Measurements from ENCODE around the gene ZNF423. TPM values are rescaled to one million over a fixed set of nuclear protein-coding genes. Genes with fewer than 3 reads are reported as not detected.

The ZNF423 gene
- total RNA-seq, 2 donors from 2014 or later: 4.7 to 7.3 TPM

DNA sequence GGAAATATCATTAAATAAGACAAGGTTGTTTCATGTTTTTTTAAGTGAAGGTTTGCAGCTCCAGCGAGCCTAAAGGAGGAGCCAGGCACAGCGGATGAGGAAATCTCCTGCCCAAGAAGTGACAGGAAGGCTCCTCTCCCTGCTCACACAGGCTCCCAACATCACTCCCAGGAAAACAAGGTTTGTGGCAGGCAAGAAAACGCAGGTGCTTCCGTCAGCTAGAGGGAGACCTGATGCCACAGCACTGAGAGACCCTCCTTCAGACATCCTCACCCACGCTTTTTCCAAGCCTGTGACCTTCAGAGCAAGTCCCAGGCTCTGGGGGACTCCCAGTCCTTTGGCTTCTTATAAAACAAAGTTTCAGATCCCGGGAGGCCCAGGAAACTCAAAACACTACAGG lies 89.7 kb downstream of the ZNF423 start:
- H3K27ac ChIP-seq: no peak overlapping the region
- no peaks in the 10 kb centered on the region for H3K9me3 ChIP-seq
- no peaks in the 10 kb centered on the region for H3K27me3 ChIP-seq
- TF ChIP-seq, protein P1, sequence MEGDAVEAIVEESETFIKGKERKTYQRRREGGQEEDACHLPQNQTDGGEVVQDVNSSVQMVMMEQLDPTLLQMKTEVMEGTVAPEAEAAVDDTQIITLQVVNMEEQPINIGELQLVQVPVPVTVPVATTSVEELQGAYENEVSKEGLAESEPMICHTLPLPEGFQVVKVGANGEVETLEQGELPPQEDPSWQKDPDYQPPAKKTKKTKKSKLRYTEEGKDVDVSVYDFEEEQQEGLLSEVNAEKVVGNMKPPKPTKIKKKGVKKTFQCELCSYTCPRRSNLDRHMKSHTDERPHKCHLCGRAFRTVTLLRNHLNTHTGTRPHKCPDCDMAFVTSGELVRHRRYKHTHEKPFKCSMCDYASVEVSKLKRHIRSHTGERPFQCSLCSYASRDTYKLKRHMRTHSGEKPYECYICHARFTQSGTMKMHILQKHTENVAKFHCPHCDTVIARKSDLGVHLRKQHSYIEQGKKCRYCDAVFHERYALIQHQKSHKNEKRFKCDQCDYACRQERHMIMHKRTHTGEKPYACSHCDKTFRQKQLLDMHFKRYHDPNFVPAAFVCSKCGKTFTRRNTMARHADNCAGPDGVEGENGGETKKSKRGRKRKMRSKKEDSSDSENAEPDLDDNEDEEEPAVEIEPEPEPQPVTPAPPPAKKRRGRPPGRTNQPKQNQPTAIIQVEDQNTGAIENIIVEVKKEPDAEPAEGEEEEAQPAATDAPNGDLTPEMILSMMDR (IDR thresholded peaks at IDR 0.05): no peak
- H3K9ac ChIP-seq (ENCODE audit: low read depth in 2 of 2, low read length in 2 of 2): no peak overlapping the region
- H3K36me3 ChIP-seq: no peaks in the 10 kb centered on the region
- intact Hi-C loops (cut with DNase I): no loop called here
- DNase-seq: no peak
- H3K4me1 ChIP-seq: no peaks in the 10 kb centered on the region
- H3K4me3 ChIP-seq: no peak overlapping the region

DNA sequence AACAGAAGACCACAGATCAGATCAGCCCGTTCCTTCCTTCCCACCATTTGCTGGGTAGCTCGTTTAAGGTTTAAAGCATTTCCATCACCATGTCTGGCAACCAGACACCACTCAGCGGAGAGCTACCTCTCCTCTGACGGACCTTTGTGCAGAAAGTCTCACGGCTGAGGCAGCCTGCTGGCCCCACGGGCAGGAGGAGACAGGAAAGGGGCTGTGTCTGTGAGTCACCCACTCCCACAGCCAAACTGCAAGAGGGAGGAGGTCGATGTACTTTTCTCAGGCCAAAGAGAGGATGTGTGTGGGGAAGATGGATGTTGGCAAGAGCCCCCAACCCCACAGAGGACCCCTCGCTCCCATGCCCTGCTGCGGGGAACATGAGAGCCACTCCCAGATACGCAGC lies 92.1 kb downstream of the ZNF423 start:
- Histone ChIP-seq H3K9ac (ENCODE audit: low read depth in 2 of 2, low read length in 2 of 2) (no peak overlapping the region), H3K4me1 (no peaks in the 10 kb centered on the region), H3K36me3 (no peaks in the 10 kb centered on the region), H3K27ac (no peak overlapping the region), H3K9me3 (no peaks in the 10 kb centered on the region), H3K27me3 (no peaks in the 10 kb centered on the region), H3K4me3 (no peak overlapping the region)
- intact Hi-C loops (cut with DNase I): no loop called here
- no peak for DNase-seq
- TF ChIP-seq, protein P1 (IDR thresholded peaks at IDR 0.05): no peak

DNA sequence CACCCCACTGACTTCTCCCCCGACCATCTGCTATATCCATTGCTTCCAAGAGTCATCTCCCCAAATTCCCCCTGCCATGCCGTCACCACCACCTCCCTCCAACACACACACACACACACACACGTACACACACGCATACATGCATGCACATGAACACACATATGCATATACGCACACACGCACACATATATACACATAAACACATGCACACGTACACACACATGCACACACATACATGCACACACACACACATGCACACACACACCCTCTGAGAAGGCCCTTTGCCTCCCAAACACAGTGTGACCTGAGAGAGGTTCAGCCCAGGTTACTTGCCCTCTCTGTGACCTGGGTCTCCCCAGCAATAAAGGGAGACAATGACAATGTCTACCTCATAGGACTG lies 95.1 kb downstream of the ZNF423 start:
- Histone ChIP-seq H3K4me3 (no peak overlapping the region), H3K27ac (no peak overlapping the region), H3K9ac (ENCODE audit: low read depth in 2 of 2, low read length in 2 of 2) (no peak overlapping the region), H3K4me1 (no peaks in the 10 kb centered on the region), H3K9me3 (no peaks in the 10 kb centered on the region), H3K36me3 (no peaks in the 10 kb centered on the region), H3K27me3 (no peaks in the 10 kb centered on the region)
- TF ChIP-seq, protein P1 (IDR thresholded peaks at IDR 0.05): no peak
- no peak for DNase-seq
- intact Hi-C loops (cut with DNase I): no loop called here

DNA sequence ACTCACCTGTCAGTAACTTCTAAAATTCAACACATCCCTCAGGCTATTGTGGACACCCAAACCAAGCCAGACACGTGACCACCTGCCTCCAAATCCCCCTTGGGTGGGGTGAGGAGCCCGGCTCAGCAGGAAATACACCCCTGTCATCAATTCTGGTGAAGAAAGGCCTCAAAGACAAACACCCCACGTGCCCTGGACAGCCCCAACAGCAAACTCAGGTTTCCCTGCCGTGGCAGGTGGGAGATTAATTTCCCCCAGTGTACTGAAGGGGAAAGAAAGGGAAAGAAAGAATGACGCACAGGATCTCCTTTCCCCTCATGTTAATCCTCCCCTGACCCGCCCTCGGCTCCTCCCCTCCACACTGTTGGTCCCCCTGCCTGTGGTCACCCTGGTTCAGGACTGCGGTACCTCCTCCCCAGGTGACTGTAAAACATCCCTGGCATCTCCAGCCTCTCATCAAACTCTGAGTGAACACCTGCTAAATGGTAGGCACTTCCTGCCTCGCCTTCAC lies 98.3 kb downstream of the ZNF423 start:
- intact Hi-C loops (cut with DNase I): no loop called here
- Histone ChIP-seq H3K9ac (ENCODE audit: low read depth in 2 of 2, low read length in 2 of 2) (no peak overlapping the region), H3K36me3 (no peaks in the 10 kb centered on the region), H3K4me3 (no peak overlapping the region), H3K4me1 (no peaks in the 10 kb centered on the region), H3K9me3 (no peaks in the 10 kb centered on the region), H3K27me3 (peaks cover 3% of the 10 kb centered on the region), H3K27ac (no peak overlapping the region)
- TF ChIP-seq, protein P1 (IDR thresholded peaks at IDR 0.05): no peak
- no peak for DNase-seq

DNA sequence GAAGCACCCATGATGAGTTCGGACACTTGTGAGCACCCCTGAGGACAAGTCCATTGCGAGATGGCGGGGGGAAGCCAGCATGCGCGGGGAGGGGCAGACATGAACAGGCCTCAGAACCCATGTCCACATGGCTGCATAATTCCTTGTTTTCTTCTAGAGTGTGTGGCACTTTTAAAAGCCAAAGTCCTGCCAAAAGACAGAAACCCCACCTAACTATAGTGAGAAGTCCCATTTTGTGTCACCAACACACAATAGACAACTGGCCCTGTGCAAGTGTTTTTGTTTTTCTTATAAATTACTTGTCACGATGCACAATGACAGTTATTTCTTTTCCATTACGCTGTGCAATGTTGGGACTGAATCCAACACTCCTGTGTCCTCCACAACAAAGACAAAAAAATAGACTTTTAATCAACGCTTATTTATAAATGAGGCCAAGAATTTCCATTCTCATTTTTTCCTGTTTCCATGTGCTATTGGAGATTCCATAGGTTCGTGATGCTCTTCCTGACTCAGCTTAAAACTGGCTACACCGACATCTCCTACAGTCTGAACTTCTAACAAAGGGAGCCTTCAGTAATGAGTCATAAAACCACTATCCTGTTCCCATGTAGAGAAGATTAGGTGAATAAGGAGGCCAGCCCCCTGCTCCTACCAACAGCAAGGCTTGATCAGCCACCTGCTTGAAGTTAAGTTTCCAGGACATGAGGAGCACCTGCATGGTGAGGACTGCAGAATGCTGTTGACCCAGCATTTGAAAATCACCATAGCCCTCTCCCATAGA lies 98.9 kb downstream of the ZNF423 start:
- Histone ChIP-seq H3K27ac (no peak overlapping the region), H3K4me1 (no peaks in the 10 kb centered on the region), H3K27me3 (peaks cover 3% of the 10 kb centered on the region), H3K9me3 (no peaks in the 10 kb centered on the region), H3K9ac (ENCODE audit: low read depth in 2 of 2, low read length in 2 of 2) (no peak overlapping the region), H3K4me3 (no peak overlapping the region), H3K36me3 (no peaks in the 10 kb centered on the region)
- intact Hi-C loops (cut with DNase I): no loop called here
- DNase-seq: no peak
- TF ChIP-seq, protein P1 (IDR thresholded peaks at IDR 0.05): no peak
